ENCODE results near the gene LCNL1. TPM values are rescaled to one million over a fixed set of nuclear protein-coding genes. Genes with fewer than 3 reads are reported as not detected.

The LCNL1 gene
- total RNA-seq, 2 donors from 2014 or later, result 1.4 to 2.2 TPM

DNA sequence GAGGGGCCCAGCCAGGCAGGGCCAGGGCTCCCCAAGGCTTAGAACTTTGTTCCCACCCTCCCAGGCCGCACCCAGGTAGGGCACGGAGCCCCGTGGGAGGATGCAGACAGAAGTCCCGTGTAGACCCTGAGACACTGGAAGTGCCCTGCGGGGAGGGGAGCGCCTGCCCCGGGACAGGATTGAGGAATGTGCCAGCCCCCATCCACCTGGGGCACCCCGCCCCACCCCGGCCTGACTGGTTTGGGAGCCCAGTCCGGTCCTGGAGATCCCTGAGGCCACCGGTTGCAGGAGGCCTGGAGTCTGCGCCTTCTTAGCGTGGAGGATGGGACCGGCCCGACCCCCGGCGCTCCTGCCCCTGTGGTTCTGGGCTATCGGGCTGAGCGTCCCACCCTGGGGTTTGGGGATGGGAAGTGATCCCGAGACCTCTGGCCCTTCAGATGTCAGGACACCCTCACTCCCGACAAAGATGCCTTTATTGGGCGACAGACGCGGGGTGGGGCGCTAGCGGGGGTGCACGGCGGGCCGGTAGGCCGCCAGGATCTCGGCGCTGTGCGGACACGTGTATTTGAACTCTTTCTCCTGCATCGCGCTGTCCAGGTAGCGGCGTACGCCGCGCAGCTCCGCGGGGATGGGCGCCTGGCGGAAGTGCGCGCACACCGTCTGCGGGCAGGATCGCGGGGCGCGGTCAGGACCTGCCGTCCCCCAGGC is 11.5 kb downstream of the LCNL1 start:
- H3K27me3 Mint-ChIP-seq (ENCODE audit: insufficient read depth), result peaks cover 8% of the 10 kb centered on the region
- H3K27me3 ChIP-seq (ENCODE audit: control insufficient read depth, insufficient read depth, low read length, poor library complexity, severe bottlenecking), result no peaks in the 10 kb centered on the region
- no peak overlapping the region for H3K4me3 ChIP-seq (ENCODE audit: low read length)
- H3K27ac ChIP-seq (ENCODE audit: low read depth, low read length), result no peak overlapping the region
- H3K9me3 Mint-ChIP-seq, result peaks cover 17% of the 10 kb centered on the region
- TF ChIP-seq, protein P1, sequence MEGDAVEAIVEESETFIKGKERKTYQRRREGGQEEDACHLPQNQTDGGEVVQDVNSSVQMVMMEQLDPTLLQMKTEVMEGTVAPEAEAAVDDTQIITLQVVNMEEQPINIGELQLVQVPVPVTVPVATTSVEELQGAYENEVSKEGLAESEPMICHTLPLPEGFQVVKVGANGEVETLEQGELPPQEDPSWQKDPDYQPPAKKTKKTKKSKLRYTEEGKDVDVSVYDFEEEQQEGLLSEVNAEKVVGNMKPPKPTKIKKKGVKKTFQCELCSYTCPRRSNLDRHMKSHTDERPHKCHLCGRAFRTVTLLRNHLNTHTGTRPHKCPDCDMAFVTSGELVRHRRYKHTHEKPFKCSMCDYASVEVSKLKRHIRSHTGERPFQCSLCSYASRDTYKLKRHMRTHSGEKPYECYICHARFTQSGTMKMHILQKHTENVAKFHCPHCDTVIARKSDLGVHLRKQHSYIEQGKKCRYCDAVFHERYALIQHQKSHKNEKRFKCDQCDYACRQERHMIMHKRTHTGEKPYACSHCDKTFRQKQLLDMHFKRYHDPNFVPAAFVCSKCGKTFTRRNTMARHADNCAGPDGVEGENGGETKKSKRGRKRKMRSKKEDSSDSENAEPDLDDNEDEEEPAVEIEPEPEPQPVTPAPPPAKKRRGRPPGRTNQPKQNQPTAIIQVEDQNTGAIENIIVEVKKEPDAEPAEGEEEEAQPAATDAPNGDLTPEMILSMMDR (conservative IDR thresholded peaks at IDR 0.05), result no peak
- H3K36me3 Mint-ChIP-seq (ENCODE audit: low read depth), result peaks cover 4% of the 10 kb centered on the region
- peaks cover 9% of the 10 kb centered on the region for H3K36me3 ChIP-seq (ENCODE audit: control insufficient read depth, insufficient read depth, low read length)
- peaks cover 14% of the 10 kb centered on the region for H3K9me3 ChIP-seq (ENCODE audit: control insufficient read depth, low read length)
- H3K27ac Mint-ChIP-seq, result no peak overlapping the region
- WGBS, 2 experiments (ENCODE audit: insufficient coverage in 1 of 2, insufficient read length in 1 of 2), result 84 to 91% methylated on average over 45 to 54 of the region's 54 CpGs
- DNase-seq, result no peak
- peaks cover 4% of the 10 kb centered on the region for H3K4me1 ChIP-seq (ENCODE audit: control insufficient read depth, insufficient read depth, low read length)
- peak overlapping the region; percentile 73 for H3K4me3 Mint-ChIP-seq
- peaks cover 6% of the 10 kb centered on the region for H3K4me1 Mint-ChIP-seq
- H3K9ac ChIP-seq (ENCODE audit: extremely low read depth, low read length, poor library complexity, severe bottlenecking), result no peak overlapping the region

DNA sequence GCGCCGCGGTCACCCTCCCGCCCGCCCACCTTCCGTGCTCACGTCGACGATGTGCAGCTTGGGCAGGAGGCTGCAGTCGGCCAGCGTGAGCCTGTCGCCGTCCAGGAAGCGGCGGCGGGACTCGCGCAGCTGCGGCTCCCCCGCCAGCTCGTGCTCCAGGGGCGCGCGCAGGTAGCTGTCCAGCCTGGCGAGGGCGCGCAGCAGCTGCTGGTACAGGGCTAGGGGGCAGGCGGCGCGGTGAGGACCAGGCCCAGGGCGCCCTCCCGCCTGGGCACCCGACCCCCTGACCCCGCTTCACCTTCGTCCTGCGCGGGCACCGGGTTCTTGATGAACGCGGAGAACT is 12.1 kb downstream of the LCNL1 start:
- Mint-ChIP-seq H3K9me3 (peaks cover 17% of the 10 kb centered on the region), H3K27me3 (ENCODE audit: insufficient read depth) (peaks cover 8% of the 10 kb centered on the region), H3K4me3 (no peak overlapping the region), H3K4me1 (peaks cover 2% of the 10 kb centered on the region), H3K27ac (no peak overlapping the region), H3K36me3 (ENCODE audit: low read depth) (peaks cover 4% of the 10 kb centered on the region)
- Histone ChIP-seq H3K27me3 (ENCODE audit: control insufficient read depth, insufficient read depth, low read length, poor library complexity, severe bottlenecking) (no peaks in the 10 kb centered on the region), H3K27ac (ENCODE audit: low read depth, low read length) (no peak overlapping the region), H3K9me3 (ENCODE audit: control insufficient read depth, low read length) (peaks cover 14% of the 10 kb centered on the region), H3K4me3 (ENCODE audit: low read length) (no peak overlapping the region), H3K9ac (ENCODE audit: extremely low read depth, low read length, poor library complexity, severe bottlenecking) (no peak overlapping the region), H3K36me3 (ENCODE audit: control insufficient read depth, insufficient read depth, low read length) (peaks cover 9% of the 10 kb centered on the region), H3K4me1 (ENCODE audit: control insufficient read depth, insufficient read depth, low read length) (peaks cover 4% of the 10 kb centered on the region)
- TF ChIP-seq, protein P1 (conservative IDR thresholded peaks at IDR 0.05), result no peak
- no peak for DNase-seq
- 82 to 94% methylated on average over 6 to 40 of the region's 40 CpGs for WGBS, 2 experiments (ENCODE audit: insufficient coverage in 1 of 2, insufficient read length in 1 of 2)

DNA sequence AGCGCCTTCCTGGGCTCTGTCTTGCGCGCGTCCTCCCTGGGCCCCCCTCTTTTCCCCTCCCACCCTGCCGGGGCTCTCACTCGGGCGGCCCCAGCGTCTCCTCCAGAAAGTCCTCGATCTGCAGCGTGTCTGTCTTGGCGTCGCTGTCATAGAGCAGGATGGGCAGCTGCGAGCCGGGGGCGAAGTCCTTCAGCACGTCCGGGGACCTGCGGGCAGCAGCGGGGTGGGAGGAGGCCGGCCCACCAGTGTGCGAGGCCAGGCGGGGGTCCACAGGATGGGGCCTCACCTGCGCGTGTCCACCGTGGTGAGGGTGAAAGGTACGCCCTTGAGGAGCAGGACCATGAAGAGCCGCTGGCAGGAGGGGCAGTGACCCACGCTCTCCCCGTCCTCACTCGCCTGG is 12.6 kb downstream of the LCNL1 start:
- WGBS, 2 experiments (ENCODE audit: insufficient coverage in 1 of 2, insufficient read length in 1 of 2), result 91 to 97% methylated on average over 23 to 30 of the region's 30 CpGs
- Histone ChIP-seq H3K27me3 (ENCODE audit: control insufficient read depth, insufficient read depth, low read length, poor library complexity, severe bottlenecking) (no peaks in the 10 kb centered on the region), H3K36me3 (ENCODE audit: control insufficient read depth, insufficient read depth, low read length) (peaks cover 9% of the 10 kb centered on the region), H3K9ac (ENCODE audit: extremely low read depth, low read length, poor library complexity, severe bottlenecking) (no peak overlapping the region), H3K27ac (ENCODE audit: low read depth, low read length) (no peak overlapping the region), H3K9me3 (ENCODE audit: control insufficient read depth, low read length) (peaks cover 12% of the 10 kb centered on the region), H3K4me1 (ENCODE audit: control insufficient read depth, insufficient read depth, low read length) (peaks cover 4% of the 10 kb centered on the region), H3K4me3 (ENCODE audit: low read length) (no peak overlapping the region)
- Mint-ChIP-seq H3K27ac (no peak overlapping the region), H3K27me3 (ENCODE audit: insufficient read depth) (peaks cover 11% of the 10 kb centered on the region), H3K4me3 (no peak overlapping the region), H3K4me1 (no peaks in the 10 kb centered on the region), H3K36me3 (ENCODE audit: low read depth) (peaks cover 4% of the 10 kb centered on the region), H3K9me3 (peaks cover 13% of the 10 kb centered on the region)
- TF ChIP-seq, protein P1 (conservative IDR thresholded peaks at IDR 0.05), result no peak
- no peak for DNase-seq
